Measurements from ENCODE around the gene INPP4A.

Gene INPP4A

GRCh38 chr2:98537390-98538126 is 92.9 kb downstream of the INPP4A start:
- no peak for ATAC-seq

GRCh38 chr2:98538280-98539041 is 93.8 kb downstream of the INPP4A start:
- no peak for ATAC-seq
- TF ChIP-seq GLIS3 (CRISPR knock-in tag; IDR thresholded peaks at IDR 0.05) (no peak), CSDC2 (CRISPR knock-in tag; IDR thresholded peaks at IDR 0.05) (no peak), ZNF70 (CRISPR knock-in tag; IDR thresholded peaks at IDR 0.05) (no peak), ZNF565 (CRISPR knock-in tag; conservative IDR thresholded peaks at IDR 0.05; ENCODE audit: low read depth) (no peak), ZFP3 (CRISPR knock-in tag; IDR thresholded peaks at IDR 0.05) (no peak), ESRRG (CRISPR knock-in tag; IDR thresholded peaks at IDR 0.05) (no peak), RARB (CRISPR knock-in tag; IDR thresholded peaks at IDR 0.05) (no peak), ZNF8 (CRISPR knock-in tag; IDR thresholded peaks at IDR 0.05) (no peak), PPARA (CRISPR knock-in tag; IDR thresholded peaks at IDR 0.05; ENCODE audit: borderline replicate concordance) (no peak), SNAI2 (CRISPR knock-in tag; IDR thresholded peaks at IDR 0.05) (no peak), OSR1 (CRISPR knock-in tag; IDR thresholded peaks at IDR 0.05) (no peak), POU6F1 (CRISPR knock-in tag; IDR thresholded peaks at IDR 0.05; ENCODE audit: borderline replicate concordance, low read depth) (no peak), CREB5 (CRISPR knock-in tag; IDR thresholded peaks at IDR 0.05; ENCODE audit: low read depth) (no peak)

More at GRCh38 chr2:98537390-98538126, 92.9 kb downstream of the INPP4A start:
- TF ChIP-seq GLIS3 (CRISPR knock-in tag; IDR thresholded peaks at IDR 0.05) (no peak), PPARA (CRISPR knock-in tag; IDR thresholded peaks at IDR 0.05; ENCODE audit: borderline replicate concordance) (no peak)

GRCh38 chr2:98539056-98539735 is 94.5 kb downstream of the INPP4A start:
- TF ChIP-seq SNAI2 (CRISPR knock-in tag; IDR thresholded peaks at IDR 0.05) (no peak), PATZ1 (CRISPR knock-in tag; IDR thresholded peaks at IDR 0.05; ENCODE audit: borderline replicate concordance) (no peak), ARNTL (CRISPR knock-in tag; IDR thresholded peaks at IDR 0.05; ENCODE audit: borderline replicate concordance, low read depth) (no peak), CREB5 (CRISPR knock-in tag; IDR thresholded peaks at IDR 0.05; ENCODE audit: low read depth) (no peak), TCF4 (CRISPR knock-in tag; IDR thresholded peaks at IDR 0.05; ENCODE audit: borderline replicate concordance) (no peak), ZNF8 (CRISPR knock-in tag; IDR thresholded peaks at IDR 0.05) (no peak), POU6F1 (CRISPR knock-in tag; IDR thresholded peaks at IDR 0.05; ENCODE audit: borderline replicate concordance, low read depth) (no peak), ZC3H10 (CRISPR knock-in tag; IDR thresholded peaks at IDR 0.05) (no peak), ZFP3 (CRISPR knock-in tag; IDR thresholded peaks at IDR 0.05) (no peak), OSR1 (CRISPR knock-in tag; IDR thresholded peaks at IDR 0.05) (no peak), CSDC2 (CRISPR knock-in tag; IDR thresholded peaks at IDR 0.05) (no peak), CSRNP3 (CRISPR knock-in tag; IDR thresholded peaks at IDR 0.05) (no peak), ESRRG (CRISPR knock-in tag; IDR thresholded peaks at IDR 0.05) (no peak), PPARA (CRISPR knock-in tag; IDR thresholded peaks at IDR 0.05; ENCODE audit: borderline replicate concordance) (no peak), BACH2 (CRISPR knock-in tag; IDR thresholded peaks at IDR 0.05; ENCODE audit: borderline replicate concordance) (no peak), ZNF565 (CRISPR knock-in tag; conservative IDR thresholded peaks at IDR 0.05; ENCODE audit: low read depth) (no peak), TSHZ2 (CRISPR knock-in tag; IDR thresholded peaks at IDR 0.05) (no peak), ZNF70 (CRISPR knock-in tag; IDR thresholded peaks at IDR 0.05) (no peak)
- ATAC-seq: no peak

Measured in SK-N-SH treated with all-trans-retinoic acid at 6 μM for 48 hours (cell line).